HUDEP-2 (cell line): Measurements from ENCODE around the gene TBC1D22B.
A peak's percentile ranks its signal among the peaks of the same experiment; 100 is the strongest.
"Not testable (repeated sequence)": the region's sequence is repeated elsewhere in the genome, so short reads cannot be mapped to it uniquely, and the experiment has no call there.

Experiments used
- DNase-seq, 76 experiments: peaks; one replicate each; lab custom pipeline; 2025; ENCODE audit not compliant: unreplicated experiment in 76 of 76; lab: John Stamatoyannopoulos, UW

TBC1D22B gene

GRCh38 chr6:37298958-37299357 is 41.4 kb downstream of the TBC1D22B start:
- no peak for DNase-seq

GRCh38 chr6:37299990-37300389 is 42.4 kb downstream of the TBC1D22B start:
- no peak for DNase-seq

DNA sequence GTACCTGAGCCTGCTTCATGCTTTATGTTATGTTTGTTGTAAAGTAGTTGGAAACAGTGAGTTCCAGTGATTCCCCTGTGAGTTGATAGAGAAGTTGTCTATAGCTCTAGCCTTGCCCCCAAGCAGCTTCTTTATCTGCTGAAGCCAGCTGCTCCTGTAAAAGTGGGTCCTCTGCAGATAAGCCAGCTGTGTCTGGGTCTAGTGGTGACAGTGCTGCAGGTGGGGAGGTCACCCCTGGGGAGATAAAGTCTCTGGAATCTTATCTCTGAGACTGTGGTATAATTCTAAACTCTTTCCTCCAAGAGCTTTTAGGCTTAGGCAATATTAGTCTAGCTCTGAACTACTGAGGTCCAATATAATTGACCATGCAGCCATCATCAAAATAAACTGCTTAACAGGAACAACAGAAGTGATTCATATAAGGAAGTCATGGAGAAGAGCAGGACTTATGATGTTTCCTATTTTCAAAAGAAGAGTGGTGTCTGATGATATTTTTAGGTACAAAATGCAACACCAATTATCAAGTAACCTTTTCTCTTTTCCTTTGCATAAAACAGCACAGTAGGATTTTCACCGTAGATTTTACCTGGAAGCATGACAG is 44.6 kb downstream of the TBC1D22B start:
- peak in 73 of 76 experiments; percentile 58 to 99 (median 93) for DNase-seq

GRCh38 chr6:37303091-37303660 is 45.6 kb downstream of the TBC1D22B start:
- peak in 14 of 76 experiments; percentile 15 to 50 (median 34) for DNase-seq

DNA sequence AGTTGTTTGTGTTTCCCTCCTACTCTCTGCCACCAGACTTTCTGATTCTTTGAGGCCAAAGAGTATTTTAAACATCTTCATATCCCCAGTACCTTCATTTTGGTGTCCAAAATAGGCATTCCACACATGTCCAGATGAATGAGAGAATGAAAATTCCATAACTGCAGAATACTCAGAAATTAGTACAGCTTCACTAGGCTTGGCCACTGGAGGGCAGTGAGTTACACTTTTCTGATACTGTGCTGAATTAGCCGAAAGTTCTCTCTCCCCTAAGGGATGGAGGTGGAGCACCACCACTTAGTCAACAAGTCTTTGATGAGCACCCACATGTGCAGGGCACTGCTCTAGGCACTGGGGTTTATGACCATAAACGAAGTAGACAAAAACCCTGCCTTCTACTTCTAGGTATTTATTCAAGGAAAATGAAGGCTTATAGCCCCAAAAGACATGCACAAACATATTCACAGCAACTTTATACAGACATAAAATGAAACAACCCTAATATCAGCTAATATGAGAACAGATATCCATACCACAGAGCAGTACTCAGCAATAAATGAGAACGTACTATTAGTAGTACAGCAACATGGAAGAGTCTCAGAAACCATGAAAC is 46.4 kb downstream of the TBC1D22B start:
- peak in 68 of 76 experiments; percentile 23 to 83 (median 61) for DNase-seq

GRCh38 chr6:37304766-37305165 is 47.2 kb downstream of the TBC1D22B start:
- no peak for DNase-seq

- no peak for DNase-seq
These were observed 48.4 kb downstream of the TBC1D22B start for GRCh38 chr6:37305841-37306425.

- no peak for DNase-seq
These were observed 49.2 kb downstream of the TBC1D22B start for GRCh38 chr6:37306624-37307222.

DNA sequence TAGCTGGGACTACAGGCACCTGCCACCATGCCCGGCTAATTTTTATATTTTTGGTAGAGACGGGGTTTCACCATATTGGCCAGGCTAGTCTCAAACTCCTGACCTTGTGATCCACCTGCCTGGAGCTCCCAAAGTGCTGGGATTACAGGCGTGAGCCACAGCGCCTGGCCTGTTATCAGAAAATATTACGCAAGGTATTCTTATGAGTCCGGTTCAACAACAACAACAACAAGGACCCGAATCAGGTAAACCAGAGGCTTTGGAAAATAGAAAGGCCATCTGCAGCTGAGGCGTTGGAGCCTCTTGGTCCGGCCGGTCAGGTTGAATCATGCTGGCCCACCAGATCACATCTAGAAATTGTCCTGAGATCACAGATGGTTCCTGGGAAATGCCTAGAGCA is 49.9 kb downstream of the TBC1D22B start:
- not testable (repeated sequence) for DNase-seq

DNA sequence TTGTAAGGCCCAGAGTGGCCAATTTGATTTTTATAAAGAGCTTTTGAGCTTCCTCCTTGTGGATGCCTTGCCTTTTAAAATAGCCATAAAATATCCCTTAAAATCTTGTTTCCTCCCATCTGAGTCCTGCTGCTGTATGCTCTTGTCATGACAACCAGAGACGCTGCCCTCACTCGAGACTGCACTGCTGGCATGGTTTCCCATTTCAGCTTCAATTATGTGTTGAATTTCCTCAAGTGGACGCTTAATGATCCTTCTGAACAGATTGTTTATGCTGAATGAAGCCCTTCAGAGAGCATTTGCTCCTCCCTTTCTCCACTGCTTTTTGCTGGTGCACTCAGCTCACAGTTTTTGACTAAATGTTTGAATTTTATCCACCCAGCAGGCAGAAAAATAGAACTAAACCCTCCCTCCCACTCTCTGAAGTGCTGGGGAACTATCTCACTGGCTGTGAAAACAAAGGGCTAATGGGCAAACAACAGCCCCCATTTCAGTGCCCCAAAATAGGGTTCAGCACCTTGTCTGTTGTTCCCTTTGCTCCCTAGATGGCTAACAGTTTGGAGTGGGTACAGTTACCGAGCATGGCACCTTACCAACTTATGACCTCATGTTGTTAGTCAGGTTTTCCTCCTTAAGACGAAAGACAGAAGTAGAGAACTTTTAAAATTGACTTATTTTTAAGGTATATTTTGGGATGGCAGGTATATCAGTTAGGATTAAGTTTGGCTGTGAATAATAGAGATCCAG is 50.7 kb downstream of the TBC1D22B start:
- DNase-seq, result peak in 14 of 76 experiments; percentile 13 to 58 (median 26)

DNA sequence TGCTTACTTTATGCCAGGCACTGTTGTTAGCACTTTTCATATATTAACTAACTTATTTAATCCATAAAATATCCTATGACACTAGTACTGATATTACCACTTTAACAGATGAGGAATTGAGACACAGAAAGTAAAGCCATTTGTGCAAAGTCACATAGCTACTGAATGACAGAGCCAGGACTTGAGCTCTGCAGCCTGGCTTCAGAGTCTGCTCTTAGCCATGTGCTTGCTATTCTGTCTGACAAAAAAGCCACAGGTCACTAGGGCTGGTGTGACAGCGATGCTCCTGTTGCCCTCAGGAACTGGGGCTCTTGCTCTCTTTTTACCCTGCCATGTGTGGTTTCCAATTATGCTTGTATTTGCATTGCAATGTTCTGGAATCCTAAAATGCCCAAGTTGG is 51.5 kb downstream of the TBC1D22B start:
- peak in 10 of 76 experiments; percentile 15 to 50 (median 28) for DNase-seq

- DNase-seq, result no peak
These were observed 52.1 kb downstream of the TBC1D22B start for GRCh38 chr6:37309692-37310091.

- peak in 21 of 76 experiments; percentile 20 to 80 (median 44) for DNase-seq
These were observed 53.4 kb downstream of the TBC1D22B start for GRCh38 chr6:37310966-37311365.

- peak in 3 of 76 experiments; percentile 16 to 43 (median 17) for DNase-seq
These were observed 54.3 kb downstream of the TBC1D22B start for GRCh38 chr6:37311741-37312473.

DNA sequence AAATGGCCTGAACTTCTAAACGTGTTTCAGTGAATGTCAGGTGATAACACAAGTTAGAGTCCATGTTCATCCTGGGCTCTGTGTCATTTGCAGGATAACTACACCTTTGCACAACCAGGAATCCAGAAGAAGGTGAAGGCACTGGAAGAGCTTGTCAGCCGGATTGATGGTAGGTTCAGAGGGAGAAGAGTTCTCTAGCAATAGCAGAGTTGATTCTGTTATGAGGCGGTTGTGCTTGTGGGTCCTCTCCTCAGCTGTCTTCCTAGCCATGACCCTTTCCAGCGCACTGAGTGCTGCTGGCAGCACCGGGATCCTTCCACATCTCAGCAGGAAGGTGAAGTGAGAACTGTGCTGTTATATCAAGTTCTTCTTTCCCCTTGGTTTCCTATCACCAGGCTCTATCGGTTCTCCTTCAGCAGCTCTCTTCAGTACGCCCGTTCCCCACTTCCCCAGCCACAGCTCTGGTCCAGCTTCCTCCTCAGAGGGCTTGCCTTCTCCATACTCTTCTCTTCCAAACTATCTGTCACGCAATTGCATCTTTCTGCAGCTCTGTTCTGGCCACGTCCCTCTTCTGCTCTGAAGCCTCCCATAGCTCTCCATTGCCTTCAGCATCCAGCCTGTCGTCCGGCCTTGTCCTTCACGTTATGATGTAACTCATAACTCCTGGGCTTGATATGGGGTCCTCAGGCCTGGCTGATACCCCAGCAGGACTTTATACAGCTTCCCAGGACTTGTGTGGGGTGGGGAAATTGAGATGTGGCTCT is 56.3 kb downstream of the TBC1D22B start:
- no peak for DNase-seq

DNA sequence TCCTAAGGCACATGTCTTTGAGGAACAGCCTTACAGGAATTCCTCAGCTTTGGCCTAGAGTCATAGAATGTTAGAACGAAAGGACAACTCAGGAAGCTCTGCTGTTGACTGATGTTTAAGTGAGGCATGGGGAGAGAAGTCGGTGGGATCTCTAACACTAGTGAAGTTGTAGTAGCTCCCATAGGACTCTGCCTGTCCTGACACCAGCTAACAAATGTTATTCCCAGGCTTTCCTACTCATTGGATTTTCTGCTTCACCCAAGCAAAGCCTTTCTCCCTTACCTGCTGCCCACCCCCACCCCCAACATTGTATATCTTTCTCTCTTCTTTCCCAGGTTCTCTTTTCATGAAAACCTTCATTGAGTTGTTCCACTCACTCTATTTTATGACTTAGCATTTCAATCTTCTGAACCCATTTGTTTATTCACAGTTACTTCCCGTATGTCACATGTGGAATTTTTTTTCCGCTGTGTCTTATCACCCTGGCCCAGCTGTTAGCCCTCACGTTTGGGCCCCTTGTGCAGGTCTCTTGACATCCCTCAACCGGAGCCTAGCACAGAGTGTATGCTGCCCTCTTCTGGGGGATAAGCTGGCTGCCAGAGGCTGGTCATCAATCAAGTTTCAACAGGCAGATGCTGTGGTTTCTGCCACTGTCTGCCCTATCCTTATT is 57.0 kb downstream of the TBC1D22B start:
- peak in 74 of 76 experiments; percentile 60 to 99 (median 96) for DNase-seq

DNA sequence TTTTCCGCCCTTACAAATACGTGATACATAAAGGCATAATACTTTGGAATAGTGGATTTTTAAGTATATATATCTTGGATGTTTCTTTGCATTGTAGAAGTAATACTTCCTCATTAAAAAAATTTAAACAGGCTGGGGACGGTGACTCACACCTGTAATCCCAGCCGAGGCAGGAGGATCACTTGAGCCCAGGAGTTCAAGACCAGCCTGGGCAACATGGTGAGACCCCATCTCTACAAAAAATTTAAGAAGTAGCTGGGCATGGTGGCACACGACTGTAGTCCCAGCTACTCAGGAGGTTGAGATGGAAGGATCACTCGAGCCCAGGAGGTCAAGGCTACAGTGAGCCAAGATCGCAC is 57.6 kb downstream of the TBC1D22B start:
- DNase-seq, result no peak

DNA sequence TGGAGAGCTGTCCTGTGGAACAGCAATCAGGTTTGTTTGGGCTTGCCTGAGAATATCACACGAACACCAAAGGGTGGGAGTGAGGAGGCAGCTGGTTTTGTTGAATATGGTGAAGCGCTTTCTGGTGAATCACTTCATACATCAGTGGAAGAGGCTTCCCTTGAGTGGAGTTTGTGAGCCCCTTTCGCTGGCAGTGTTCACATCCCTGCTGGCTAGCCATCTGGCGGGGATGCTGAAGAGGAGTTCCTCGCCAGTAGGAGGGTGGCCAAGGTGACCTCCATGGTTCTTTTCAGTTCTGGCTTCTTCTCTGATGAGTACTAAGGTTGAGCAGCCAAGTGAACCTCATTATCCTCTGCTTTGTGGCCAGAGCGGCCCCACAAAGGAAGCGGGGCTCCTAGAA is 58.5 kb downstream of the TBC1D22B start:
- DNase-seq, result no peak
